Upper lobe of right lung (tissue), 1 donor: ENCODE results near the gene RASGRP3. TPM values are rescaled to one million over a fixed set of nuclear protein-coding genes. Genes with fewer than 3 reads are reported as not detected.
A peak's percentile ranks its signal among the peaks of the same experiment; 100 is the strongest.

Experiments used
- ATAC-seq: fragments of 200-7000 bp; cut with Tn5 transposase; one replicate; pipeline ENCODE4 v1.9.1; 2020; ENCODE audit warnings: mild to moderate bottlenecking, moderate library complexity
- DNase-seq: peaks from one replicate; pipeline ENCODE4 v3.0.0-alpha.2; 2020
- H3K27ac ChIP-seq: fragments of 200-600 bp; one replicate; pipeline ENCODE4 v1.8.0; 2022
- H3K27me3 ChIP-seq: fragments of 200-600 bp; one replicate; pipeline ENCODE4 v1.8.0; 2022; ENCODE audit warnings: mild to moderate bottlenecking
- H3K36me3 ChIP-seq: fragments of 200-600 bp; one replicate; pipeline ENCODE4 v1.8.0; 2022
- H3K4me1 ChIP-seq: fragments of 200-600 bp; one replicate; pipeline ENCODE4 v1.8.0; 2022
- H3K4me3 ChIP-seq: fragments of 200-600 bp; one replicate; pipeline ENCODE4 v1.8.0; 2022; ENCODE audit warnings: mild to moderate bottlenecking
- H3K9me3 ChIP-seq: fragments of 200-600 bp; one replicate; pipeline ENCODE4 v1.8.0; 2022
- CTCF ChIP-seq: fragments of 200-600 bp; IDR thresholded peaks from one replicate; pipeline ENCODE4 v1.8.0; 2022; ENCODE audit warnings: antibody characterized with exemption
- intact Hi-C: fragments of 100-400 bp; cut with DNase I; formaldehyde crosslinking; loops from one replicate; pipeline ENCODE4 v1.11.0; 2022
- total RNA-seq: library from RNA; stranded (reverse); fragmentation: NEBNext Ultra II Directional; extraction: Animal tissue kit (Norgen Biotek cat#: 25700); gene quantifications from one replicate; pipeline ENCODE4 v1.2.1, GENCODE V29; 2021
- donor health status: DM: no; HTN: yes; CAD: no; lungs with severe emphysema.

The RASGRP3 gene
- total RNA-seq, 1 donor from 2014 or later, result 13.6 TPM

- ATAC-seq (no peak), DNase-seq (no peak)
- no peaks in the 10 kb centered on the region for H3K9me3 ChIP-seq
- H3K4me3 ChIP-seq, result no peak overlapping the region
- no peaks in the 10 kb centered on the region for H3K27me3 ChIP-seq
- TF ChIP-seq CTCF, result no peak
- no peak overlapping the region for H3K27ac ChIP-seq
- H3K4me1 ChIP-seq, result peaks cover 11% of the 10 kb centered on the region
- no peaks in the 10 kb centered on the region for H3K36me3 ChIP-seq
- intact Hi-C loops, result no loop called here
Observed at GRCh38 chr2:33433279-33434235, 42.9 kb upstream of the RASGRP3 start.

- H3K36me3 ChIP-seq, result no peaks in the 10 kb centered on the region
- ATAC-seq (no peak), DNase-seq (no peak)
- intact Hi-C loops, result no loop called here
- no peaks in the 10 kb centered on the region for H3K27me3 ChIP-seq
- peaks cover 11% of the 10 kb centered on the region for H3K4me1 ChIP-seq
- no peak overlapping the region for H3K4me3 ChIP-seq
- TF ChIP-seq CTCF, result no peak
- H3K27ac ChIP-seq, result no peak overlapping the region
- H3K9me3 ChIP-seq, result no peaks in the 10 kb centered on the region
Observed at GRCh38 chr2:33435518-33435917, 40.9 kb upstream of the RASGRP3 start.

GRCh38 chr2:33436083-33436482 is 40.4 kb upstream of the RASGRP3 start:
- Histone ChIP-seq H3K27ac (no peak overlapping the region), H3K4me3 (peak overlapping the region; percentile 23), H3K9me3 (no peaks in the 10 kb centered on the region), H3K36me3 (no peaks in the 10 kb centered on the region), H3K27me3 (no peaks in the 10 kb centered on the region), H3K4me1 (peaks cover 11% of the 10 kb centered on the region)
- ATAC-seq (no peak), DNase-seq (no peak)
- intact Hi-C loops, result no loop called here
- no peak for TF ChIP-seq CTCF

- Histone ChIP-seq H3K9me3 (no peaks in the 10 kb centered on the region), H3K27me3 (no peaks in the 10 kb centered on the region), H3K4me1 (peaks cover 11% of the 10 kb centered on the region), H3K27ac (no peak overlapping the region), H3K4me3 (peak overlapping the region; percentile 23), H3K36me3 (no peaks in the 10 kb centered on the region)
- DNase-seq, result no peak
- TF ChIP-seq CTCF, result no peak
- intact Hi-C loops, result no loop called here
- no peak for ATAC-seq
Observed at GRCh38 chr2:33437297-33437696, 39.2 kb upstream of the RASGRP3 start.

GRCh38 chr2:33437815-33438214 is 38.6 kb upstream of the RASGRP3 start:
- DNase-seq, result no peak
- Histone ChIP-seq H3K4me3 (peak overlapping the region; percentile 23), H3K9me3 (no peaks in the 10 kb centered on the region), H3K4me1 (peaks cover 11% of the 10 kb centered on the region), H3K27me3 (no peaks in the 10 kb centered on the region), H3K27ac (peak overlapping the region; percentile 40), H3K36me3 (no peaks in the 10 kb centered on the region)
- no peak for ATAC-seq
- no peak for TF ChIP-seq CTCF
- intact Hi-C loops, result no loop called here
